T-helper 2 cell treated with Interferon-gamma antibody and Interleukin-4, amounts not matched to agents 5 μg/mL and 100 μg/mL, for 36 hours (primary cell): Measurements from ENCODE around the gene STK10.
"Not testable (repeated sequence)": the region's sequence is repeated elsewhere in the genome, so short reads cannot be mapped to it uniquely, and the experiment has no call there.

Experiments used
- DNase-seq: peaks from one replicate; pipeline ENCODE4 v3.0.0; 2021; ENCODE audit warnings: low spot score
- H3K27ac Mint-ChIP-seq: one replicate; pipeline ENCODE4 v1.8.0; 2021; ENCODE audit warnings: mild to moderate bottlenecking, mixed read lengths
- H3K27me3 Mint-ChIP-seq: one replicate; pipeline ENCODE4 v1.8.0; 2021; ENCODE audit warnings: low read depth, mixed read lengths
- H3K36me3 Mint-ChIP-seq: one replicate; pipeline ENCODE4 v1.8.0; 2021; ENCODE audit warnings: low read depth, mixed read lengths
- H3K4me1 Mint-ChIP-seq: one replicate; pipeline ENCODE4 v1.8.0; 2021; ENCODE audit warnings: low read depth, mixed read lengths
- H3K4me3 Mint-ChIP-seq: one replicate; pipeline ENCODE4 v1.8.0; 2022; ENCODE audit warnings: mild to moderate bottlenecking, moderate library complexity, mixed read lengths
- H3K9me3 Mint-ChIP-seq: one replicate; pipeline ENCODE4 v1.8.0; 2021; ENCODE audit warnings: mixed read lengths

The STK10 gene

GRCh38 chr5:172165465-172165864 lies 22.6 kb downstream of the STK10 start:
- Mint-ChIP-seq H3K27me3 (no peaks in the 10 kb centered on the region), H3K4me1 (peaks cover 38% of the 10 kb centered on the region), H3K9me3 (no peaks in the 10 kb centered on the region), H3K27ac (no peak overlapping the region), H3K36me3 (peaks cover 41% of the 10 kb centered on the region), H3K4me3 (no peak overlapping the region)
- DNase-seq: no peak

- Mint-ChIP-seq H3K4me1 (peaks cover 33% of the 10 kb centered on the region), H3K9me3 (no peaks in the 10 kb centered on the region), H3K4me3 (no peak overlapping the region), H3K27me3 (no peaks in the 10 kb centered on the region), H3K36me3 (peaks cover 35% of the 10 kb centered on the region), H3K27ac (no peak overlapping the region)
- DNase-seq: no peak
Measured at GRCh38 chr5:172164769-172165212, 23.2 kb downstream of the STK10 start.

- Mint-ChIP-seq H3K27me3 (no peaks in the 10 kb centered on the region), H3K4me3 (no peak overlapping the region), H3K9me3 (no peaks in the 10 kb centered on the region), H3K36me3 (peaks cover 31% of the 10 kb centered on the region), H3K27ac (no peak overlapping the region), H3K4me1 (peaks cover 30% of the 10 kb centered on the region)
- no peak for DNase-seq
Measured at GRCh38 chr5:172163346-172163745, 24.7 kb downstream of the STK10 start.

GRCh38 chr5:172162987-172163343 lies 25.1 kb downstream of the STK10 start:
- H3K4me3 Mint-ChIP-seq: no peak overlapping the region
- H3K4me1 Mint-ChIP-seq: peaks cover 29% of the 10 kb centered on the region
- peaks cover 30% of the 10 kb centered on the region for H3K36me3 Mint-ChIP-seq
- H3K27ac Mint-ChIP-seq: no peak overlapping the region
- H3K9me3 Mint-ChIP-seq: no peaks in the 10 kb centered on the region
- no peaks in the 10 kb centered on the region for H3K27me3 Mint-ChIP-seq
- no peak for DNase-seq

- H3K4me3 Mint-ChIP-seq: no peak overlapping the region
- H3K27ac Mint-ChIP-seq: peak overlapping the region; percentile 26
- DNase-seq: no peak
- H3K9me3 Mint-ChIP-seq: no peaks in the 10 kb centered on the region
- H3K36me3 Mint-ChIP-seq: peaks cover 34% of the 10 kb centered on the region
- H3K27me3 Mint-ChIP-seq: no peaks in the 10 kb centered on the region
- peaks cover 26% of the 10 kb centered on the region for H3K4me1 Mint-ChIP-seq
Measured at GRCh38 chr5:172162323-172162986, 25.6 kb downstream of the STK10 start.

GRCh38 chr5:172160506-172160905 lies 27.5 kb downstream of the STK10 start:
- peaks cover 27% of the 10 kb centered on the region for H3K4me1 Mint-ChIP-seq

GRCh38 chr5:172159016-172159415 lies 29.0 kb downstream of the STK10 start:
- Mint-ChIP-seq H3K9me3 (no peaks in the 10 kb centered on the region), H3K4me3 (no peak overlapping the region), H3K27ac (no peak overlapping the region), H3K27me3 (no peaks in the 10 kb centered on the region), H3K4me1 (peaks cover 35% of the 10 kb centered on the region), H3K36me3 (peaks cover 52% of the 10 kb centered on the region)
- no peak for DNase-seq

More at GRCh38 chr5:172160506-172160905, 27.5 kb downstream of the STK10 start:
- no peak for DNase-seq
- H3K4me3 Mint-ChIP-seq: no peak overlapping the region
- peak overlapping the region; percentile 47 for H3K27ac Mint-ChIP-seq
- no peaks in the 10 kb centered on the region for H3K27me3 Mint-ChIP-seq
- H3K9me3 Mint-ChIP-seq: no peaks in the 10 kb centered on the region
- peaks cover 41% of the 10 kb centered on the region for H3K36me3 Mint-ChIP-seq

GRCh38 chr5:172156541-172156994 lies 31.5 kb downstream of the STK10 start:
- Mint-ChIP-seq H3K9me3 (no peaks in the 10 kb centered on the region), H3K4me1 (peaks cover 51% of the 10 kb centered on the region), H3K4me3 (no peak overlapping the region), H3K27ac (peak overlapping the region; percentile 52), H3K36me3 (peaks cover 72% of the 10 kb centered on the region), H3K27me3 (no peaks in the 10 kb centered on the region)
- no peak for DNase-seq

- H3K36me3 Mint-ChIP-seq: peaks cover 76% of the 10 kb centered on the region
- not testable (repeated sequence) for H3K9me3 Mint-ChIP-seq, H3K27me3 Mint-ChIP-seq, H3K4me3 Mint-ChIP-seq, DNase-seq, H3K27ac Mint-ChIP-seq
- peaks cover 52% of the 10 kb centered on the region for H3K4me1 Mint-ChIP-seq
Measured at GRCh38 chr5:172155101-172155500, 32.9 kb downstream of the STK10 start.

GRCh38 chr5:172153695-172154094 lies 34.3 kb downstream of the STK10 start:
- DNase-seq: no peak
- H3K4me3 Mint-ChIP-seq: no peak overlapping the region
- H3K9me3 Mint-ChIP-seq: no peaks in the 10 kb centered on the region
- peaks cover 51% of the 10 kb centered on the region for H3K4me1 Mint-ChIP-seq
- H3K27me3 Mint-ChIP-seq: no peaks in the 10 kb centered on the region
- peaks cover 77% of the 10 kb centered on the region for H3K36me3 Mint-ChIP-seq
- H3K27ac Mint-ChIP-seq: peak overlapping the region; percentile 34

GRCh38 chr5:172151661-172152210 lies 36.3 kb downstream of the STK10 start:
- Mint-ChIP-seq H3K36me3 (peaks cover 74% of the 10 kb centered on the region), H3K4me1 (peaks cover 41% of the 10 kb centered on the region), H3K4me3 (peak overlapping the region; percentile 47), H3K27me3 (no peaks in the 10 kb centered on the region), H3K27ac (peak overlapping the region; percentile 62), H3K9me3 (no peaks in the 10 kb centered on the region)
- no peak for DNase-seq

GRCh38 chr5:172150514-172151425 lies 37.3 kb downstream of the STK10 start:
- Mint-ChIP-seq H3K9me3 (no peaks in the 10 kb centered on the region), H3K36me3 (peaks cover 68% of the 10 kb centered on the region), H3K27ac (peak overlapping the region; percentile 62), H3K27me3 (no peaks in the 10 kb centered on the region), H3K4me3 (peak overlapping the region; percentile 47), H3K4me1 (peaks cover 42% of the 10 kb centered on the region)
- DNase-seq: peak; percentile 12

- H3K36me3 Mint-ChIP-seq: peaks cover 60% of the 10 kb centered on the region
- H3K27me3 Mint-ChIP-seq, H3K9me3 Mint-ChIP-seq, H3K27ac Mint-ChIP-seq, H3K4me3 Mint-ChIP-seq, DNase-seq: not testable (repeated sequence)
- H3K4me1 Mint-ChIP-seq: peaks cover 38% of the 10 kb centered on the region
Measured at GRCh38 chr5:172149481-172149880, 38.5 kb downstream of the STK10 start.

- no peak overlapping the region for H3K4me3 Mint-ChIP-seq
- H3K9me3 Mint-ChIP-seq: no peaks in the 10 kb centered on the region
- peaks cover 37% of the 10 kb centered on the region for H3K4me1 Mint-ChIP-seq
- H3K27me3 Mint-ChIP-seq: no peaks in the 10 kb centered on the region
- peaks cover 59% of the 10 kb centered on the region for H3K36me3 Mint-ChIP-seq
- no peak for DNase-seq
- H3K27ac Mint-ChIP-seq: no peak overlapping the region
Measured at GRCh38 chr5:172149073-172149472, 39.0 kb downstream of the STK10 start.
